ENCODE data around the gene LRIG2. TPM values are rescaled to one million over a fixed set of nuclear protein-coding genes. Genes with fewer than 3 reads are reported as not detected.

Gene LRIG2
- total and polyA plus RNA-seq, 2 donors from 2014 or later, result 3.6 to 17.4 TPM

GRCh38 chr1:113124366-113124765 lies 51.4 kb downstream of the LRIG2 start:
- no peaks in the 10 kb centered on the region for H3K27me3 ChIP-seq (ENCODE audit: control insufficient read depth, insufficient read depth, low read length)
- no peaks in the 10 kb centered on the region for H3K9me3 ChIP-seq (ENCODE audit: control insufficient read depth in 2 of 3, insufficient read depth in 1 of 3, low read length in 3 of 3)
- H3K4me1 ChIP-seq (ENCODE audit: control insufficient read depth in 2 of 3, insufficient read depth in 2 of 3, low read depth in 1 of 3, low read length in 3 of 3), result no peaks in the 10 kb centered on the region
- H3K36me3 ChIP-seq (ENCODE audit: control insufficient read depth in 2 of 3, insufficient read depth in 3 of 3, low read length in 3 of 3), result peaks cover 3 to 41% (median 15%) of the 10 kb centered on the region in 3 donors
- H3K9ac ChIP-seq (ENCODE audit: low read length in 3 of 3), result no peak overlapping the region
- H3K27ac ChIP-seq (ENCODE audit: low read depth in 2 of 2, low read length in 2 of 2), result no peak overlapping the region
- no peak for TF ChIP-seq CTCF (IDR thresholded peaks at IDR 0.05; ENCODE audit: borderline replicate concordance, extremely low read depth, insufficient read depth)
- no peak overlapping the region for H3K4me3 ChIP-seq (ENCODE audit: low read length in 3 of 3)
- no peak for FAIRE-seq
- intact Hi-C loops (cut with DNase I), result no loop called here
- no peak for DNase-seq

- no peak overlapping the region for H3K9ac ChIP-seq (ENCODE audit: low read length in 3 of 3)
- no peaks in the 10 kb centered on the region for H3K9me3 ChIP-seq (ENCODE audit: control insufficient read depth in 2 of 3, insufficient read depth in 1 of 3, low read length in 3 of 3)
- FAIRE-seq (no peak), DNase-seq (no peak)
- H3K36me3 ChIP-seq (ENCODE audit: control insufficient read depth in 2 of 3, insufficient read depth in 3 of 3, low read length in 3 of 3), result peaks cover 3 to 36% (median 13%) of the 10 kb centered on the region in 3 donors
- H3K4me1 ChIP-seq (ENCODE audit: control insufficient read depth in 2 of 3, insufficient read depth in 2 of 3, low read depth in 1 of 3, low read length in 3 of 3), result no peaks in the 10 kb centered on the region
- intact Hi-C loops (cut with DNase I), result no loop called here
- H3K27ac ChIP-seq (ENCODE audit: low read depth in 2 of 2, low read length in 2 of 2), result no peak overlapping the region
- H3K27me3 ChIP-seq (ENCODE audit: control insufficient read depth, insufficient read depth, low read length), result no peaks in the 10 kb centered on the region
- TF ChIP-seq CTCF (IDR thresholded peaks at IDR 0.05; ENCODE audit: borderline replicate concordance, extremely low read depth, insufficient read depth), result no peak
- H3K4me3 ChIP-seq (ENCODE audit: low read length in 3 of 3), result no peak overlapping the region
These were observed 52.5 kb downstream of the LRIG2 start for GRCh38 chr1:113125517-113125916.

- Histone ChIP-seq H3K27me3 (ENCODE audit: control insufficient read depth, insufficient read depth, low read length) (no peaks in the 10 kb centered on the region), H3K36me3 (ENCODE audit: control insufficient read depth in 2 of 3, insufficient read depth in 3 of 3, low read length in 3 of 3) (peaks cover 3 to 29% (median 11%) of the 10 kb centered on the region in 3 donors), H3K4me3 (ENCODE audit: low read length in 3 of 3) (no peak overlapping the region), H3K4me1 (ENCODE audit: control insufficient read depth in 2 of 3, insufficient read depth in 2 of 3, low read depth in 1 of 3, low read length in 3 of 3) (no peaks in the 10 kb centered on the region), H3K9ac (ENCODE audit: low read length in 3 of 3) (no peak overlapping the region), H3K9me3 (ENCODE audit: control insufficient read depth in 2 of 3, insufficient read depth in 1 of 3, low read length in 3 of 3) (no peaks in the 10 kb centered on the region), H3K27ac (ENCODE audit: low read depth in 2 of 2, low read length in 2 of 2) (no peak overlapping the region)
- intact Hi-C loops (cut with DNase I), result no loop called here
- FAIRE-seq, result no peak
- DNase-seq, result no peak
- no peak for TF ChIP-seq CTCF (IDR thresholded peaks at IDR 0.05; ENCODE audit: borderline replicate concordance, extremely low read depth, insufficient read depth)
These were observed 53.2 kb downstream of the LRIG2 start for GRCh38 chr1:113126207-113126606.

- Histone ChIP-seq H3K4me1 (ENCODE audit: control insufficient read depth in 2 of 3, insufficient read depth in 2 of 3, low read depth in 1 of 3, low read length in 3 of 3) (no peaks in the 10 kb centered on the region), H3K4me3 (ENCODE audit: low read length in 3 of 3) (no peak overlapping the region), H3K27ac (ENCODE audit: low read depth in 2 of 2, low read length in 2 of 2) (no peak overlapping the region), H3K27me3 (ENCODE audit: control insufficient read depth, insufficient read depth, low read length) (no peaks in the 10 kb centered on the region), H3K9me3 (ENCODE audit: control insufficient read depth in 2 of 3, insufficient read depth in 1 of 3, low read length in 3 of 3) (no peaks in the 10 kb centered on the region), H3K36me3 (ENCODE audit: control insufficient read depth in 2 of 3, insufficient read depth in 3 of 3, low read length in 3 of 3) (peaks cover 3 to 29% (median 11%) of the 10 kb centered on the region in 3 donors), H3K9ac (ENCODE audit: low read length in 3 of 3) (no peak overlapping the region)
- no peak for TF ChIP-seq CTCF (IDR thresholded peaks at IDR 0.05; ENCODE audit: borderline replicate concordance, extremely low read depth, insufficient read depth)
- FAIRE-seq (no peak), DNase-seq (no peak)
- intact Hi-C loops (cut with DNase I), result no loop called here
These were observed 55.1 kb downstream of the LRIG2 start for GRCh38 chr1:113128116-113128515.

Measured in kidney (tissue), 14 donors.